ENCODE results near the gene DMAC2.
"Not testable (repeated sequence)": the region's sequence is repeated elsewhere in the genome, so short reads cannot be mapped to it uniquely, and the experiment has no call there.

DMAC2 gene

GRCh38 chr19:41409288-41409687, 30.4 kb downstream of the DMAC2 start:
- H4K8ac ChIP-seq (ENCODE audit: low read depth, low read length) = no peak overlapping the region
- no peak overlapping the region for H3K23ac ChIP-seq (ENCODE audit: low read length)
- no peak overlapping the region for H4K91ac ChIP-seq (ENCODE audit: low read depth, low read length)
- H3K79me2 ChIP-seq (ENCODE audit: control insufficient read depth, insufficient read depth, low read length, poor library complexity) = no peaks in the 10 kb centered on the region
- H3K4me2 ChIP-seq (ENCODE audit: low read length) = no peak overlapping the region
- peak overlapping the region; percentile 31 for H3K27ac ChIP-seq (ENCODE audit: low read depth, low read length)
- H2BK5ac ChIP-seq (ENCODE audit: low read depth, low read length, poor library complexity) = no peak overlapping the region
- no peaks in the 10 kb centered on the region for H3K27me3 ChIP-seq (ENCODE audit: insufficient read depth, low read length)
- no peak overlapping the region for H3K4ac ChIP-seq (ENCODE audit: low read depth, low read length)
- peak; percentile 25 to 66 for DNase-seq
- no peaks in the 10 kb centered on the region for H3K9me3 ChIP-seq (ENCODE audit: insufficient read depth, low read depth, low read length)
- H4K12ac ChIP-seq (ENCODE audit: low read depth, low read length) = no peak overlapping the region
- H2BK120ac ChIP-seq (ENCODE audit: insufficient read depth, low read length, poor library complexity) = no peak overlapping the region
- H3K4me1 ChIP-seq (ENCODE audit: control insufficient read depth in 1 of 2, insufficient read depth in 2 of 2, low read length in 2 of 2) = peaks cover 5 to 8% of the 10 kb centered on the region in 2 experiments
- no peak overlapping the region for H2AK5ac ChIP-seq (ENCODE audit: low read length)
- H3K79me1 ChIP-seq (ENCODE audit: low read length) = no peaks in the 10 kb centered on the region
- no peak overlapping the region for H3K4me3 ChIP-seq (ENCODE audit: low read depth, low read length)
- H2BK12ac ChIP-seq (ENCODE audit: low read length) = no peak overlapping the region
- WGBS (ENCODE audit: extremely low coverage, insufficient coverage, insufficient read length) = no CpG with 5 or more reads among the region's 4 CpGs
- H3K14ac ChIP-seq (ENCODE audit: low read length) = no peak overlapping the region
- H3K18ac ChIP-seq (ENCODE audit: low read length) = no peak overlapping the region
- peaks cover 7 to 8% of the 10 kb centered on the region in 2 experiments for H3K36me3 ChIP-seq (ENCODE audit: control insufficient read depth in 1 of 2, insufficient read depth in 2 of 2, low read length in 2 of 2)
- no peak overlapping the region for H2AFZ ChIP-seq (ENCODE audit: insufficient read depth, low read length, poor library complexity)
- H3K9ac ChIP-seq (ENCODE audit: low read length) = no peak overlapping the region

- H2AFZ ChIP-seq (ENCODE audit: insufficient read depth, low read length, poor library complexity); H3K79me2 ChIP-seq (ENCODE audit: control insufficient read depth, insufficient read depth, low read length, poor library complexity); H2BK5ac ChIP-seq (ENCODE audit: low read depth, low read length, poor library complexity); H2BK120ac ChIP-seq (ENCODE audit: insufficient read depth, low read length, poor library complexity); H3K18ac ChIP-seq (ENCODE audit: low read length); H4K91ac ChIP-seq (ENCODE audit: low read depth, low read length); H3K23ac ChIP-seq (ENCODE audit: low read length); H3K14ac ChIP-seq (ENCODE audit: low read length); H3K4me3 ChIP-seq (ENCODE audit: low read depth, low read length); H3K79me1 ChIP-seq (ENCODE audit: low read length); H3K4me1 ChIP-seq (ENCODE audit: control insufficient read depth in 1 of 2, insufficient read depth in 2 of 2, low read length in 2 of 2); H3K9ac ChIP-seq (ENCODE audit: low read length); H3K27me3 ChIP-seq (ENCODE audit: insufficient read depth, low read length); H2AK5ac ChIP-seq (ENCODE audit: low read length); H3K4me2 ChIP-seq (ENCODE audit: low read length); H3K4ac ChIP-seq (ENCODE audit: low read depth, low read length); H2BK12ac ChIP-seq (ENCODE audit: low read length); DNase-seq; H3K9me3 ChIP-seq (ENCODE audit: insufficient read depth, low read depth, low read length); H3K36me3 ChIP-seq (ENCODE audit: control insufficient read depth in 1 of 2, insufficient read depth in 2 of 2, low read length in 2 of 2); H4K12ac ChIP-seq (ENCODE audit: low read depth, low read length); H4K8ac ChIP-seq (ENCODE audit: low read depth, low read length): not testable (repeated sequence)
- peak overlapping the region; percentile 4 for H3K27ac ChIP-seq (ENCODE audit: low read depth, low read length)
- WGBS (ENCODE audit: extremely low coverage, insufficient coverage, insufficient read length) = no CpG with 5 or more reads among the region's 5 CpGs
Observed at GRCh38 chr19:41408846-41409245, 30.9 kb downstream of the DMAC2 start.

- Histone ChIP-seq H3K79me2 (ENCODE audit: control insufficient read depth, insufficient read depth, low read length, poor library complexity) (no peaks in the 10 kb centered on the region), H2AFZ (ENCODE audit: insufficient read depth, low read length, poor library complexity) (no peak overlapping the region)
- WGBS (ENCODE audit: extremely low coverage, insufficient coverage, insufficient read length) = no CpG with 5 or more reads among the region's 4 CpGs
Observed at GRCh38 chr19:41408256-41408655, 31.5 kb downstream of the DMAC2 start.

GRCh38 chr19:41407271-41407670, 32.4 kb downstream of the DMAC2 start:
- Histone ChIP-seq H3K27me3 (ENCODE audit: insufficient read depth, low read length) (no peaks in the 10 kb centered on the region), H2BK120ac (ENCODE audit: insufficient read depth, low read length, poor library complexity) (no peak overlapping the region), H2AK5ac (ENCODE audit: low read length) (no peak overlapping the region), H3K79me1 (ENCODE audit: low read length) (no peaks in the 10 kb centered on the region), H4K12ac (ENCODE audit: low read depth, low read length) (no peak overlapping the region), H2BK5ac (ENCODE audit: low read depth, low read length, poor library complexity) (no peak overlapping the region), H2AFZ (ENCODE audit: insufficient read depth, low read length, poor library complexity) (no peak overlapping the region), H3K27ac (ENCODE audit: low read depth, low read length) (peak overlapping the region; percentile 38), H3K4me3 (ENCODE audit: low read depth, low read length) (no peak overlapping the region), H3K4me2 (ENCODE audit: low read length) (no peak overlapping the region), H3K4ac (ENCODE audit: low read depth, low read length) (no peak overlapping the region), H3K23ac (ENCODE audit: low read length) (no peak overlapping the region), H3K4me1 (ENCODE audit: control insufficient read depth in 1 of 2, insufficient read depth in 2 of 2, low read length in 2 of 2) (peaks cover 5 to 8% of the 10 kb centered on the region in 2 experiments), H3K14ac (ENCODE audit: low read length) (no peak overlapping the region), H3K36me3 (ENCODE audit: control insufficient read depth in 1 of 2, insufficient read depth in 2 of 2, low read length in 2 of 2) (no peaks in the 10 kb centered on the region), H3K79me2 (ENCODE audit: control insufficient read depth, insufficient read depth, low read length, poor library complexity) (no peaks in the 10 kb centered on the region), H3K9me3 (ENCODE audit: insufficient read depth, low read depth, low read length) (no peaks in the 10 kb centered on the region), H3K9ac (ENCODE audit: low read length) (no peak overlapping the region), H4K91ac (ENCODE audit: low read depth, low read length) (no peak overlapping the region), H4K8ac (ENCODE audit: low read depth, low read length) (no peak overlapping the region), H3K18ac (ENCODE audit: low read length) (no peak overlapping the region), H2BK12ac (ENCODE audit: low read length) (no peak overlapping the region)
- no CpG with 5 or more reads among the region's 4 CpGs for WGBS (ENCODE audit: extremely low coverage, insufficient coverage, insufficient read length)
- no peak for DNase-seq

More at GRCh38 chr19:41408256-41408655, 31.5 kb downstream of the DMAC2 start:
- no peak overlapping the region for H4K91ac ChIP-seq (ENCODE audit: low read depth, low read length)
- no peak overlapping the region for H2AK5ac ChIP-seq (ENCODE audit: low read length)
- peaks cover 0 to 2% of the 10 kb centered on the region in 2 experiments for H3K36me3 ChIP-seq (ENCODE audit: control insufficient read depth in 1 of 2, insufficient read depth in 2 of 2, low read length in 2 of 2)
- DNase-seq = no peak
- H3K4me2 ChIP-seq (ENCODE audit: low read length) = no peak overlapping the region
- H2BK5ac ChIP-seq (ENCODE audit: low read depth, low read length, poor library complexity) = no peak overlapping the region
- H4K12ac ChIP-seq (ENCODE audit: low read depth, low read length) = no peak overlapping the region
- H2BK12ac ChIP-seq (ENCODE audit: low read length) = no peak overlapping the region
- H3K23ac ChIP-seq (ENCODE audit: low read length) = no peak overlapping the region
- no peak overlapping the region for H4K8ac ChIP-seq (ENCODE audit: low read depth, low read length)
- H3K9ac ChIP-seq (ENCODE audit: low read length) = no peak overlapping the region
- H3K27ac ChIP-seq (ENCODE audit: low read depth, low read length) = no peak overlapping the region
- H2BK120ac ChIP-seq (ENCODE audit: insufficient read depth, low read length, poor library complexity) = no peak overlapping the region
- no peaks in the 10 kb centered on the region for H3K9me3 ChIP-seq (ENCODE audit: insufficient read depth, low read depth, low read length)
- no peak overlapping the region for H3K18ac ChIP-seq (ENCODE audit: low read length)
- H3K4me1 ChIP-seq (ENCODE audit: control insufficient read depth in 1 of 2, insufficient read depth in 2 of 2, low read length in 2 of 2) = peaks cover 5 to 8% of the 10 kb centered on the region in 2 experiments
- H3K4me3 ChIP-seq (ENCODE audit: low read depth, low read length) = no peak overlapping the region
- H3K79me1 ChIP-seq (ENCODE audit: low read length) = no peaks in the 10 kb centered on the region
- H3K14ac ChIP-seq (ENCODE audit: low read length) = no peak overlapping the region
- H3K27me3 ChIP-seq (ENCODE audit: insufficient read depth, low read length) = no peaks in the 10 kb centered on the region
- H3K4ac ChIP-seq (ENCODE audit: low read depth, low read length) = no peak overlapping the region

All from trophoblast cell (in vitro differentiated cells and primary cell).